Measurements from ENCODE around the gene MCF2L. TPM values are rescaled to one million over a fixed set of nuclear protein-coding genes. Genes with fewer than 3 reads are reported as not detected.

MCF2L gene
- total RNA-seq, 1 donor from 2014 or later, result 115 TPM

DNA sequence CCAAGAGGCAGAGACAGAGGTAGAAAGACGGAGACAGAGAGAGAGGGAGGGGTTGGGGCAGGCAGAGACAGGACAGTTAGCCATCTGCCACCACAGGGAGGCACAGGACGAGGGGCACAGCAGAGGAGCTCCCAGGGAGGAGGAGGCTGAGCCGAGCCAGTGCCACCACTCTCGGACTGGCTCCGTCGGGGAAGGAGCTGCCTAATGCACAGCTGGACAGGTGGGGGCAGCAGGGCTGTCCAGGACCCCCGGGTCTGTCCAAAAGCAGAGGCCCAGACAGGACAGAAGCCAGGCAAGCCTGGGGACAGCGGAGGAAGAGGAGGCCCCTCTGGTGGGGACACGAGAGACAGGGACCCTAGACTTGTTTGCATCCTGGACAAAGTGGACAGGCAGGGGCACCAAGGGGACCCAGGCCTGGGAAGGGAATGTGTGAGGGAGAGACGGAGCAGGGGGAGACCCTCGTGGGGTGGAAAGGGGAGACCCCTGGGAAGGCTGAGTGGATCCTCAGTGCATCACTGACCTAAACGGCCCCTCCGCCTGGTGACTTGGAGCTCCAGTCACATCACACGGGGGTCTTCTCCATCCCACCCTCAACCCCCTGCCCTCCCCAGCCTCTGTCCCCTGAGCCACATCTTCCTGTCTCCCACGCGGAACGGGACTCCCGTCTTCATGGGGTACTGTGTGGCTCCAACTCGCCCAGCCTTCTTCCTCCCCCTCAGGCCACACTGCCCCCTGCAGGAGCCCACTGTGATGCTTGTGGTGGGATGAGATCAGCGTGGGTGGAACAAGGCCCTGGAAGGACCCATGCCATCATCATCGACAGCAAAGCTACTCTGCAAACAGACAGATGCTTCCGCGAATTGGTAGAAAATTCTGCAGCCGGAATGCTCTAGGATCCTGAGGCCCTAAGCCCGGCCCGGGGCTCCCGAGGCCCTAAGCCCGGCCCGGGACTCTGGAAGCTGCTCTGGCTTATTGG, 154.5 kb downstream of the MCF2L start:
- DNase-seq (ENCODE audit: low spot score), result no peak

DNA sequence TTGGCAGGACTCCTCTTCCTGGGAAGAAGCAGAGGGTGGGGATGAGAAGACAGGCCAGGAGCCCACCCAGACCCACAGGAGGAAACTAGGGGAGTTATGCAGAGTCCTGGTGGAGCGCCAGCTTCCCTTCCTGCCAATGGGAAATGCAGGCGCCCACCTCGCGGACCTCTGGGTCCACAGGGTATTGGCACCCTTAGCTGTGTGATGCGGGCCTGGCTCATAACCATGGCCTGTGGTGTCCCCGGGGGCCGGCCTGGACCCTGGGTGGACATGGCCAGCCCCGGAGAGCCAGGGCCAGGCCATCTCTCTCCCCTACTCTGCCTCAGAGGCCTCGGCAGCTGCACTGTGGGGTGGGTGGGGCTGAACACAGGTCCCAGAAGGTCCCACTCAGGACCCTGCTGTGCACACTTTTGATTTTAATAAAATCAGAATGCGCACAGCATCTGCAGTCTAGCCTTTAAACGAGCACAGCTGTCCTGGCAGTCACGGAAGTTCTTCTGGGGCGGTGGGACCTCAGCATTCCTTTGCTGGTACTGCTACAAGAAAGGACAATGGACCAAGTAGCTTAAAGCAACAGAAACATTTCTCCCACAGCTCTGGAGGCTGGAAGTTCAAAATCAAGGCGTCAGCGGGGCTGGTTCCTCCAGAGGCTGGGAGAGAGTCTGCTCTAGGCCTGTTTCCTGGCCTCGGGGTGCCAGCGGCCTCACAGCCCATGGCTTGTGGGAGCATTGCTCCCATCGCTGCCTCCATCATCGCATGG, 155.4 kb downstream of the MCF2L start:
- no peak for DNase-seq (ENCODE audit: low spot score)

DNA sequence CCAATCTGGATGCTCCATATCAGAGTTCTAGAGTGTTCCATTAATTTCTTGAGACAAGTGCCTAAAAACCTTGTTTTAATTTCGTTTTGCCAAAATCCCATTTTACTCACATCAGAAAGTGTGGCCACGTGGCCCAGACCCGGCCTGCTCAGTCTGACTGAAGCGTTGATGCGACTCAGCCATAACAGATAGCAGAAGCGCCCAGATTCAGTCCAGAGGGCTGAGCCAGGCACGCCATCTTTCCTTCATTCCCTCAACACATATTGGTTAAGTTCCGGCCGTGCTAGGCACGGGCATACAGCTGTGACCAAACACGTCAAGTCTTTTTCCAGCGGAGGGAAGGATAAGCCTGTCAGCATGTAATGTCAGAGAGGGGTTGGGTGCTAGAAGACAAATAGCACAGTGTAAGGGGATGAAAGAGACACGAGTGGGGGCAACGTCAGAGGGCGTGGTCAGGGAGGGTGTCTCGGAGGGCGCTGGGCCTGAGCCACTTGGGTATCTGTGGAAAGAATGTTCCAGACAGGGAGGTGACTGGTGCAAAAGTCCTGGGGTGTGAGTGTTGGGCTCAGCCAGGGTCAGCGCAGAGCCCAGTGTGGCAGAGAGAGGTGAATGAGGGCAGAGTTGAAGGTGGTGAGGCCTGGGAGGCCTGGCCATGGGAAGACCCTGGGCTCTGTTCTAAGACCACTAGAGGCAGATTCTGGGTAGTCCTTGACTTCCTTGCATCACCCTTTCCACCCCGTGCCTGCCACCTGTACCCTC, 156.7 kb downstream of the MCF2L start:
- no peak for DNase-seq (ENCODE audit: low spot score)

DNA sequence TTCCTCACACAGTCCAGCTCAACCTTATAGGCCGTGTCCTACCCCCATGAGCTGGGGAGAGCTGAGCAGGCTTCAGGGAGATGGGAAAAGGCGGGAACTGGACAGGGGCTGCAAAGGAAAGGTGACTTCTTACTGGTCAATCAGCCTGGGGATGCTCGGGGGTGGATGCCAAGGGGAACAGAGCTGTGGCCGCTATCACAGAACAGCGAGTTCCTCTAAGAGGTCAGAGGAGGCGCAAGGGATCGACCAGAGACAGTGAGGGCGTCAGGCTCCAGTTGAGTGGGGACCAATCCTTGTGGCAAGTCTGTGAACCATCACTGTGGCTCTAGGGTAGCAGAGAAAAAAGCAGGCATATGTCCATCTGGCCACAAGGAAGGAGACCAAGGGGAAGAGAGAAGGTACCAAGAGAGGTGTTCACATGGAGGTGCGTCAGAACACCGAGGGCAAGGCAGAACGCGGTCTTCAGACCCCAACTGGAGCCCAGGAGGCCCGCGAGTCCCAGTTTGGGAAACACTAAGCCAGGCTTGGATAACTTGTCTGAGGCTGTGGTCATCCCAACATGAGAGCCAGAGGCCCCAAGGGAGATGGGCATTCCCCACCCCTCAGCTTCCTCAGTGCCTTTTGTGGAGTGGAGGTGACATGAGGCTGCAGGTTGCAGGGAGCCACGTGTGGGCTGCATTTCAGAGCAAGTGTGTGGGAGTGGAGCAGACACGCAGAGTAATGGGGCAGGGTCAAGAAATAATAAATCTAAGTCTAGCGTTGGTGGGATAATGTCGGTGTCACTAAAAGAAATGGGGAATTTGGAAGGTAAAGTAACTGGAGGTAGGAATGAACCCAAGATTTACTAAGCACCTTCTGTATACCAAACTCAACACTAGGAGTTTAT, 157.5 kb downstream of the MCF2L start:
- DNase-seq (ENCODE audit: low spot score), result no peak

DNA sequence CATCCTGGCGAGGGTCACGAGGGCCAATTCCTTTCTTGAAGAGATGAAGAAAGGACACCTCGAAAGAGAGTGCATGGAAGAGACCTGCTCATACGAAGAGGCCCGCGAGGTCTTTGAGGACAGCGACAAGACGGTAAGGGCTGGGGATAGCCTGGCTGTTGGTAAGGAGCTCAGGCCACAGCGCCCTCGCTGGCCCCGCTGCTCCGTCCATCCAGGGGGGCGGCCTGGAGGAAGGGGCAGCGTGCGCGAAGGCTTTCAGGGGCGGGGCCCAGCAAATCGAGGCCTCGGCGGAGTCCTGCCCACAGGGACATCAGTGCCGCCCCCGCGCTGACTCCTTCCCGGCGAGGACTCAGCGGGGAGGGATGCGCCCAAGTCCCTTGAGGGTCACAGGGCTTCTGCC, 160.5 kb downstream of the MCF2L start:
- DNase-seq (ENCODE audit: low spot score), result no peak

DNA sequence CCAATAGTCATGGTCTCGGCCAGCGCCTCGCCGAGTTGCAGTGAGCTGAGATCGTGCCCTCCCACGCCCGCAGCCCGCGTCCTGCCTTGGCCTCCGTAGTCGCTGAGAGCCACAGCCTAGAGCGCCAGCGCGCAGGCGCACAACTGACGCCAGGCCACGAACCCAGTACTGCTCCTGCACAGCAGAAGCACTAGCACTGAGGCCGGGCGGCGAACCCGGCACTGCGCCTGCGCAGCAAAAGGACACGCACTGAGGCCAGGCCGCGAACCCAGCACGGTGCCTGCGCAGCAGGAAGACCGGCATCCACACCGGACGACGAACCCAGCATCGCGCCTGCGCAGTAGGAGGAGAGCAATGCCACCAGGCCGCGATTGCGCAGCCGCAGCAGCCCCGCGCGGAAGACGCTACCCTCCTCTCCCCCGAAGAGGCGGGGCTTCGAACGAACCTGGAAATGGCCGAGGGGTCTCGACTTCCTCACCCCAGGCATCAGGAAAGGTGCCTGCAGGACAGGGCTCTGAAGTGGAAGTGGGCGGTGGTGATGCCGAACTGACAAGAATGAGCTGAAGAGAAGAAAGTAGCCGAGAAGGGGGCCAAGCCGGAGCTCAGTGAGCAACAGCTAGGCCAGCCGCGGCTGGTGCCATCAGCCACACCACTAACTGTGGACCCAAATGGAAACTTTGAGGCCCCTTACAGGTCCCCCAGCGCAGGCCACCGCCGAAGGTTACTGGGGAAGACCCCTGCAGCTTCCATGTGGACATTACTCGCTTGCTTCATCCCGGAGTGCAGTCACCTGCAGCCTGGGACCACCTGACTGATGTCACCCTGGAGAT, 161.1 kb downstream of the MCF2L start:
- DNase-seq (ENCODE audit: low spot score), result no peak

DNA sequence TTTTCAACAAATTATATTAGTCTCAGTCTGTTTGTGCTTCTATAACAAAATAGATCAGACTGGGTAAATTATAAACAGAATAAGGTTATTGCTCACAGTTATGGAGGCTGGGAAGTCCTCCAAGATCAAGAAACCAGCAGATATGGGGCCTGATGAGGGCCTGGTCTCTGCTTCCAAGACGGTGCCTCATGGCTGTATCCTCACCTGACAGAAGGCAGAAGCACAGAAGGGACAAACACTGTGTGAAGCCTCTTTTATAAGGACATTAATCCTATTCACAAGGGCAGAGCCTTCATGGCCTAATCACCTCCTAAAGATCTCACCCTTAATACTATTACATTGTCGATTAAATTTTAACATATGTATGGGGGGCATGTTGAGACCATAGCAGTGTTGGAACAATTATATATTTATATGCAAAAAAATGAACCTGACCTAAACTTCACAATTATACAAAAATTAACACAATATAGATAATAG, 166.3 kb downstream of the MCF2L start:
- DNase-seq (ENCODE audit: low spot score), result no peak

DNA sequence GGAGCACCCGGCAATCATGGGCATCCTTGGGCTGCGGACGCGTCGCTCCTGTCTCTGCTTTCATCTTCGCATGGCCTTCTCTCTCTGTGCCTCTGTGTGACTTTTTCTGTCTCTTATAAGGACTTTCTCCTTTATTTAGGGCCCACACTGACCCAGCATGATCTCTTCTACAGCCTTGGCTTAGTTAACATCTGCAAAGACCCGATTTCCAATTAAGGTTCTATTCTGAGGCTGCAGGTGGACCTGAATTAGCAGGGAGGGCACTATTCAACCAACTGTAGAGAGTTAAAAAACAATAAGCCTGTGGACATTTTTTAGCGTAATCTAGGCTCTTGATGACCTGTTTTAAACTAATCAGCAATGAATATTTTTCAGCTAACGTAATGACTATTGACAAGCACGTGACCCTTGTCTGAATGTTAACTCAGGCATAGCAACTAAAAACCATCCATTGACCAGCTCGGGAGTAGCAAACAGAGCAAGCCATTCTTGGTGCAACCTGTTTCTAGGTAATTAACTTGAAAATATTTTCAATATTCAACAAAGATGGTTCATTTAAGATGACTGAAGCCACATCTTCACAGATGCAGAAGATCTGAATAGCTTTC, 168.8 kb downstream of the MCF2L start:
- DNase-seq (ENCODE audit: low spot score), result no peak

DNA sequence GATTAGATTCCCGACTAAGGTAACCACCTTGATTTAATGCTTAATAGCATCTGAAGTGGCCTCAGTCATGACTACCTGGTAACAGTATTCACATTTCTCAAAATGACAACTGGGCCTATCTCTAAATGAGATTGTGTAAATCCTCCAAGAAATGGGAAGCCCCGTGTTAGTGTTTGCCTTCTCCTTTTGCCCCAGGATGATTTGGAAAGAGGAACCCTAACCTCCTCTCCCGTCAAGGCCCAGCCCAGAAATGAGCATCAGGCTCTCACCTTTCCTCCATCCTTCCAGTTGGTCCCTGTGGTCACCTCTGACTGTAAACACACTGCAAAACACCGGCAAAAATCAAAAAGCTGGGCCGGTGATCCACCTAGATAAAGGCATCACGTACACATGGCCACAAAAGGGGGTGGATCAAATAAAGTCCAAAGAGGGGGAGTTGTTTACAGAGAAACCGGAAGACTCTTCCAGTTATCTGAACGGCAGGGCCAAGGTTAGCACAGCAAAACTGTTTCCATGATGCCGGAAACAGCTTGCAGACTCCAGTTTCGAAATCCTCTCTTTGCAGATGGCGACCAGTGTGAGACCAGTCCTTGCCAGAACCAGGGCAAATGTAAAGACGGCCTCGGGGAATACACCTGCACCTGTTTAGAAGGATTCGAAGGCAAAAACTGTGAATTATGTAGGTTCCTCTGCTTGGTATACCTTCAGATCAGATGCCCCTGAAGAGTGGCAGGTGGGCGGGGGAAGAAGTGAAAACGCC, 170.0 kb downstream of the MCF2L start:
- no peak for DNase-seq (ENCODE audit: low spot score)

DNA sequence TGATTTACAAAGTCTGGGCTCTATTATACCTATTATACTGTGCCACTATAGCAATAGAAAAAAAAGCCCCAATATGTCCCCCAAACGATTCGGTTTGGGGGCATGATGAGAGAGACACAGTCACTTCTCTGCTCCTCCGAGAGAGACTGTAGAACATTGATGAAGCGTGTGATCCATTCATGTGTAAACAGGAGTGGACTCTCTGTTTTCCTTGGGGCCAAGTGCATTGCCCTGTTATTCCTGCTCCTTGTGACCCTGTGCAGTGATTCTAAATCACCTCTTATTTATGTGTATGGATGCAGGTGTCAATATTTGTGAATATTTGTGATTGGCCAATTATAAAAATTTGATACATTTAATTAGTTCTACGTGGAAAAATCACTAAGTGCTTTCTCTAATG, 170.6 kb downstream of the MCF2L start:
- no peak for DNase-seq (ENCODE audit: low spot score)

DNA sequence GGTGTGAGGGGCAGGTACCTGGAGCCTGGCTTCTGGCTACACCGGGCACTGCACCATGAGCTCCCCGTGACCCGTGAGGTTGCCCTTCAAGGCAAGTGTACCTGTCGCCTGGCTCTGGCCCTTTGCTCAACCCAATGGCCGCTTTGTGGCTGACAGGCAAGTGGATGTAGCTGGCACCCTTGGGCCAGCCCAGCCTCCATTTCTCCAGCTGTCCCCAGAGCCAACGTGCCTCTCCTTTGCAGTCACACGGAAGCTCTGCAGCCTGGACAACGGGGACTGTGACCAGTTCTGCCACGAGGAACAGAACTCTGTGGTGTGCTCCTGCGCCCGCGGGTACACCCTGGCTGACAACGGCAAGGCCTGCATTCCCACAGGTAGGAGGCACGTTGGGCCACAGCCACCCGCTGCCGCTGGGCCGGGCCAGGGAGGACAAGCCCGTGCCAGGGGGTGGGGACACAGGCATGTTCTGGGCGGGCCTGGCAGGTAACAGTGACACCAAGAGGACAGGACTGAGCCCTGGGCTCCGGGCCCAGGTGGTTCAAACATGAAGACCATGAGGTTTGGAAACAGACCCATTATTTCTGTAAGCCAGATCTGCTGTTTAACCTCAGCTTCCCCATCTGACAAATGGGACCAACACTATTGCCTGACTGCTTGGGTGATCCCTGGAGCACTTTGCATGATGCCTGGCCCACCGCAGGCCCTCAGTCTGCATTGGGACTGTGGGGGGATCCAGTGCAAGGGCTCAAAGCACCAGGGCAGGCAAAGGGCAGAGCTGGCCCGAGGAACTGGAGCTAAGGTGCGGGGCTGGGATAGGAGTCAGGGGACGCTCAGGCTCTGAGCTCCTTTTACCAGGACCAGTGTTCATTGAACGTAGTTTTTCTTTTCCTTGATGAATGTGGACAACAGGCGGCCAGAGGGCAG, 171.9 kb downstream of the MCF2L start:
- DNase-seq (ENCODE audit: low spot score), result peak; percentile 43

DNA sequence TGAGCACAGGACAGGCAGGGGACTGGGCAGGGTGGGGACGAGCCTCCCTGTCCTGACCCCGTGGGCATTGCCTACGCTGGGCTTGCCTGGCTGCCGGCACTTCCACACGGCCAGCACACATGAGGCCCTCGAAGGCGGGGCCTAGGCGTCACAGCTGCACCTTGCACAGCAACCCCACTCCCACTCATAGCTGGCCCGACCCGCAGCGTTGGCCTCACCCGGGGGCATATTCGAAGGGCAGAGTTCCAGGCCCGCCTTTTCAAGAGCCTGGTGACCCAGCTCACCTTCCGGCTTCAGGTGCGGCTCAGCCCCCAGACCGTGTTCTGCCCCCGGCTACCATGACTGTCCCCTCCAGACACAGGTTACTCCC, 172.6 kb downstream of the MCF2L start:
- DNase-seq (ENCODE audit: low spot score), result no peak

DNA sequence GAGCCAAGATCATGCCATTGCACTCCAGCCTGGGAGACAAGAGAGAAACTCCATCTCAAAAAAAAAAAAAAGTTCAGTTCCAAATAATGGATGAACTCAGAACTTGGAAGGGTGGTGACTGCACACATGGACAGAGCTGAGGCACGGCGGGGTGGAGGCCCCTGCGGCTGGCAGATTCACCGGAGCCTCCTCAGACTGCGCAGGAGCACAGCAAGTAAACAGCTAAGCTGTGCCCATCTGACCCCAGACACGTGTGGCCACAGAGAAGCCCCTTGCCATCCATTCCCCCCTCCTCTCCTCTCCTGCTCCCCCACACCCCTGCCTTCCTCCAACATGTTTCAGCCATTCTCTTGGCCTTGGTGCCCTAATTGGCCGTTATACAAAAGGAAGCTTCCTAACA, 173.9 kb downstream of the MCF2L start:
- DNase-seq (ENCODE audit: low spot score), result no peak

DNA sequence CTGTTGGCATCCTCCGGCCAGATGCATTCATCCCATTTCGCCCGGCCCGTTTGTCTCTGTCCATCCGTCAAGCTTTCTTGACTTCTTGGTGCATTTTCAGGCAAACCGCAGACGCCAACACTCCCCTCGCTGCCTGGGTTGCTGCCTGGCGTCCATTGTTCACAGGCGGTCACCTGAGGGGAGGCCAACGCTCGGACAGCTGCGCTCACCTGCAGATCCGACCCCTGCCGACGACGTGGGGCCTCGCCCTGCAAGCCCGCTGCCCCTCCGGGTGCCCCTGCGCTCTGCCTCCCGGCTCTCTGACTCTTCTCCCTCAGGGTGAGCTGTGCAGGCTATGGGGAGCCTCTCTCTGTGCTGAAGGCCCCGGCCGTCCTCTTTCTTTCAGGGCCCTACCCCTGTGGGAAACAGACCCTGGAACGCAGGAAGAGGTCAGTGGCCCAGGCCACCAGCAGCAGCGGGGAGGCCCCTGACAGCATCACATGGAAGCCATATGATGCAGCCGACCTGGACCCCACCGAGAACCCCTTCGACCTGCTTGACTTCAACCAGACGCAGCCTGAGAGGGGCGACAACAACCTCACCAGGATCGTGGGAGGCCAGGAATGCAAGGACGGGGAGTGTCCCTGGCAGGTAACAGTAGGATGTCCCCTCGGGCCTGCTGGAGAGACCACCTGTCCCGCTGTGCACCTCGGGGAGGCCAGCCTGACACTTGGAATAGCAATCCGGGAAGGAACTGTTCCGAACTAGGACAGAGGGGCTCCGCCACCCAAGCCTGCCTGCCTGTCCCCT, 174.6 kb downstream of the MCF2L start:
- no peak for DNase-seq (ENCODE audit: low spot score)

DNA sequence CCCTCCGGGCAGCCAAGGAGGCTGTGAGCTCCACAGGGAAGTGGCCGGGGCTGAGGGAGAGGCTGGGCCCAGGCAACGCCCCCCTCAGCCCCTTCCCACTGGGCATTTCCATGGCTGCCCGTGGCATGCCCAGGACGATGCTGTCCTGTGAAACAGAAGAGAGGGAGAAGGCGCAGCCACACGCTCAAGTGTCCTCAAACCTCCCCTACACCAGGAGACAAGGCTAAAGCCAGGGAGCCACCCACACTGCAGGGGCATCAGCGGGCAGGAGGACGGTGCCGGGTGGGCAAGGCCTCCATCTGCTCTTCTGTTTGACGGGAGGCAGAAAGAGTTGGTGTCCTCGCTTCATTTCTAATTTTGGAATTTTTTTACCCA, 175.2 kb downstream of the MCF2L start:
- DNase-seq (ENCODE audit: low spot score), result no peak

DNA sequence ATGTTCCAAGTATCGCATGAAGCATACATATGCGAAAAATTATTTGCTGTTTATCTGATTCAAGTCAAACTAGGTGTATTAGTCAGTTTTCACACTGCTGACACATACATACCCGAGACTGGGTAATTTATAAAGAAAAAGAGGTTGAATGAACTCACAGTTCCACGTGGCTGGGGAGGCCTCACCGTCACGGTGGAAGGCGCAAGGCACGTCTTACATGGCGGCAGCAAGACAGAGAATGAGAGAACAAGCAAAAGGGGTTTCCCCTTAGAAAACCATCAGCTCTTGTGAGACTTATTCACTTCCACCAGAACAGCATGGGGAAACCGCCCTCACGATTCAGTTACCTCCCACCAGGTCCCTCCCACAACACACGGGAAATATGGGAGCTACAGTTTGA, 176.5 kb downstream of the MCF2L start:
- DNase-seq (ENCODE audit: low spot score), result no peak

Measured in ureter (tissue), 1 donor.